Right lobe of liver (tissue), 6 donors: ENCODE data around the gene DDI2. TPM values are rescaled to one million over a fixed set of nuclear protein-coding genes. Genes with fewer than 3 reads are reported as not detected.

Experiments
- ATAC-seq, 4 donors: fragments of 200-7000 bp; cut with Tn5 transposase; one replicate each; pipeline ENCODE4 v1.9.1; 2020; ENCODE audit warnings: mild to moderate bottlenecking in 4 of 4, moderate library complexity in 4 of 4
- DNase-seq, 3 donors: peaks; one replicate each; pipeline ENCODE4 v3.0.0-alpha.2; 2020
- H3K27ac ChIP-seq, 3 donors: fragments of 200-600 bp; one replicate each; pipeline ENCODE4 v1.8.0; 2022
- H3K27me3 ChIP-seq, 2 donors: fragments of 200-600 bp; one replicate each; pipeline ENCODE4 v1.8.0; 2022
- H3K36me3 ChIP-seq, 4 donors: fragments of 200-600 bp; sonication (generic) in 1 of 4; one replicate each; pipeline versions ENCODE4 v1.5.1 to v1.8.0; 2017 to 2022; ENCODE audit warnings: control low read depth in 1 of 4
- H3K4me1 ChIP-seq, 4 donors: fragments of 200-600 bp; sonication (generic) in 1 of 4; one replicate each; pipeline versions ENCODE4 v1.5.1 to v1.8.0; 2017 to 2022; ENCODE audit warnings: control low read depth in 1 of 4
- H3K4me3 ChIP-seq, 3 donors: fragments of 200-600 bp; one replicate each; pipeline ENCODE4 v1.8.0; 2022
- H3K9me3 ChIP-seq, 4 donors: fragments of 200-600 bp; sonication (generic) in 1 of 4; one replicate each; pipeline versions ENCODE4 v1.5.1 to v1.8.0; 2017 to 2022; ENCODE audit warnings: control low read depth in 1 of 4
- CTCF ChIP-seq, 4 donors: fragments of 200-600 bp in 3 of 4; fragments of 450-650 bp in 1 of 4; IDR thresholded peaks; one replicate each; pipeline versions ENCODE4 v1.5.1 to v1.8.0; 2016 to 2022; ENCODE audit warnings: antibody characterized with exemption in 4 of 4, mild to moderate bottlenecking in 2 of 4
- POLR2A ChIP-seq: fragments of 450-650 bp; IDR thresholded peaks from one replicate; pipeline ENCODE4 v1.6.1; 2017; ENCODE audit warnings: antibody characterized with exemption, mild to moderate bottlenecking
- WGBS: methylation state at CpG from one replicate; pipeline ENCODE4 v1.1.6; 2018; ENCODE audit warnings: low coverage, low lambda C conversion rate; ENCODE audit not compliant: insufficient coverage; ENCODE audit errors: missing lambda C conversion rate; 5-methylcytosine and 5-hydroxymethylcytosine counted together
- intact Hi-C, 2 donors: fragments of 100-400 bp; cut with DNase I; formaldehyde crosslinking; loops; one replicate each; pipeline versions ENCODE4 v1.11.2 to v1.14.1; 2022
- total RNA-seq, 6 experiments: library from RNA; depleted of rRNA in 2 of 6; stranded (reverse); fragments of >200 nt in 2 of 6; fragmentation: NEBNext Ultra II Directional in 3 of 6; extraction: Animal tissue kit (Norgen Biotek cat#: 25700) in 3 of 6; gene quantifications; one replicate each; pipeline versions ENCODE4 v1.1.0 to v1.2.4, GENCODE V29; 2016 to 2023
- donor health status: DM: no; HTN: yes; CAD: no.
- donor health status: DM: no; HTN: no; CAD: no.
- donor health status: DM: no; HTN: no; CAD: no.
- donor health status: DM: no; HTN: yes; CAD: no.
- donor health status: DM: no; HTN: yes; CAD: no.

Gene DDI2
- total RNA-seq, 6 experiments from 2014 or later, result 24.9 to 70.0 (median 42.9) TPM

GRCh38 chr1:15662477-15662876 is 45.2 kb downstream of the DDI2 start:
- no peak for ATAC-seq
- Histone ChIP-seq H3K27ac (no peak overlapping the region), H3K4me3 (no peak overlapping the region), H3K4me1 (peaks cover 0 to 5% (median 0%) of the 10 kb centered on the region in 4 donors), H3K27me3 (no peaks in the 10 kb centered on the region), H3K36me3 (peaks cover 0 to 43% (median 26%) of the 10 kb centered on the region in 4 donors), H3K9me3 (no peaks in the 10 kb centered on the region)
- intact Hi-C loops, result no loop called here
- DNase-seq, result no peak
- TF ChIP-seq CTCF (IDR thresholded peaks at IDR 0.05), result no peak
- no peak for TF ChIP-seq POLR2A
- WGBS, result 82% methylated on average over 2 of the region's 2 CpGs

GRCh38 chr1:15663925-15664324 is 46.7 kb downstream of the DDI2 start:
- no peak overlapping the region for H3K27ac ChIP-seq
- ATAC-seq (no peak), DNase-seq (no peak)
- intact Hi-C loops, result no loop called here
- H3K4me1 ChIP-seq, result peaks cover 0 to 11% (median 4%) of the 10 kb centered on the region in 4 donors
- no peaks in the 10 kb centered on the region for H3K9me3 ChIP-seq
- no peak overlapping the region for H3K4me3 ChIP-seq
- no peak for TF ChIP-seq CTCF (IDR thresholded peaks at IDR 0.05)
- no peak for TF ChIP-seq POLR2A
- WGBS, result 93% methylated on average over 3 of the region's 3 CpGs
- H3K36me3 ChIP-seq, result peaks cover 0 to 37% (median 24%) of the 10 kb centered on the region in 4 donors
- no peaks in the 10 kb centered on the region for H3K27me3 ChIP-seq

- H3K4me3 ChIP-seq, result no peak overlapping the region
- intact Hi-C loops, result no loop called here
- no peaks in the 10 kb centered on the region for H3K9me3 ChIP-seq
- peaks cover 0 to 11% (median 4%) of the 10 kb centered on the region in 4 donors for H3K4me1 ChIP-seq
- ATAC-seq (peak in 3 of 4 donors; percentile 3 to 24 (median 16)), DNase-seq (no peak)
- no peaks in the 10 kb centered on the region for H3K27me3 ChIP-seq
- no peak overlapping the region for H3K27ac ChIP-seq
- 70% methylated on average over 5 of the region's 7 CpGs for WGBS
- TF ChIP-seq CTCF (IDR thresholded peaks at IDR 0.05) (no peak), POLR2A (no peak)
- peaks cover 0 to 3% (median 0%) of the 10 kb centered on the region in 4 donors for H3K36me3 ChIP-seq
Measured at GRCh38 chr1:15667362-15667761, 50.1 kb downstream of the DDI2 start.

GRCh38 chr1:15668089-15668754 is 51.0 kb downstream of the DDI2 start:
- Histone ChIP-seq H3K4me1 (peaks cover 0 to 11% (median 4%) of the 10 kb centered on the region in 4 donors), H3K9me3 (no peaks in the 10 kb centered on the region), H3K4me3 (no peak overlapping the region), H3K27ac (no peak overlapping the region), H3K36me3 (no peaks in the 10 kb centered on the region), H3K27me3 (no peaks in the 10 kb centered on the region)
- 50% methylated on average over 5 of the region's 5 CpGs for WGBS
- intact Hi-C loops, result no loop called here
- ATAC-seq (peak in 1 of 4 donors; percentile 14), DNase-seq (no peak)
- TF ChIP-seq CTCF (IDR thresholded peaks at IDR 0.05) (no peak), POLR2A (no peak)
